Trophoblast cell (in vitro differentiated cells and primary cell): ENCODE measurements around the gene PCDHGA2.
A peak's percentile ranks its signal among the peaks of the same experiment; 100 is the strongest.
"Not testable (repeated sequence)": the region's sequence is repeated elsewhere in the genome, so short reads cannot be mapped to it uniquely, and the experiment has no call there.

ENCODE experiments used
- DNase-seq, 2 donors: peaks; one replicate each; pipeline ENCODE4 v3.0.0-alpha.2; 2016
- H2AFZ ChIP-seq: 2 replicates; pipeline ENCODE4 v1.6.1; 2013; ENCODE audit warnings: low read length, moderate library complexity, mild to moderate bottlenecking; ENCODE audit not compliant: insufficient read depth, poor library complexity
- H2AK5ac ChIP-seq: 2 replicates; pipeline ENCODE4 v1.6.1; 2013; ENCODE audit warnings: mild to moderate bottlenecking, low read length
- H2BK120ac ChIP-seq: 2 replicates; pipeline ENCODE4 v1.6.1; 2013; ENCODE audit warnings: low read length, mild to moderate bottlenecking, moderate library complexity; ENCODE audit not compliant: insufficient read depth, poor library complexity
- H2BK12ac ChIP-seq: 2 replicates; pipeline ENCODE4 v1.6.1; 2013; ENCODE audit warnings: mild to moderate bottlenecking, low read length, moderate library complexity
- H2BK5ac ChIP-seq: 2 replicates; pipeline ENCODE4 v1.6.1; 2013; ENCODE audit warnings: low read length, low read depth, moderate library complexity, mild to moderate bottlenecking; ENCODE audit not compliant: poor library complexity
- H3K14ac ChIP-seq: 2 replicates; pipeline ENCODE4 v1.6.1; 2013; ENCODE audit warnings: mild to moderate bottlenecking, low read length
- H3K18ac ChIP-seq: 2 replicates; pipeline ENCODE4 v1.6.1; 2013; ENCODE audit warnings: mild to moderate bottlenecking, low read length
- H3K23ac ChIP-seq: 2 replicates; pipeline ENCODE4 v1.6.1; 2013; ENCODE audit warnings: low read length
- H3K27ac ChIP-seq: 2 replicates; pipeline ENCODE4 v1.5.1; 2013; ENCODE audit warnings: low read depth, mild to moderate bottlenecking, inconsistent platforms, low read length, moderate library complexity
- H3K27me3 ChIP-seq: 2 replicates; pipeline ENCODE4 v1.6.1; 2013; ENCODE audit warnings: inconsistent platforms, mild to moderate bottlenecking, low read length, moderate library complexity; ENCODE audit not compliant: insufficient read depth
- H3K36me3 ChIP-seq, 2 experiments: 1 replicate in 1 of 2; 2 replicates in 1 of 2; pipeline ENCODE4 v1.6.1; 2013; ENCODE audit warnings: low read length in 2 of 2, mild to moderate bottlenecking in 2 of 2, moderate library complexity in 1 of 2; ENCODE audit not compliant: insufficient read depth in 2 of 2, control insufficient read depth in 1 of 2
- H3K4ac ChIP-seq: 2 replicates; pipeline ENCODE4 v1.6.1; 2013; ENCODE audit warnings: low read depth, mild to moderate bottlenecking, low read length, moderate library complexity
- H3K4me1 ChIP-seq, 2 experiments: 1 replicate in 1 of 2; 2 replicates in 1 of 2; pipeline ENCODE4 v1.6.1; 2013; ENCODE audit warnings: low read length in 2 of 2, mild to moderate bottlenecking in 2 of 2, moderate library complexity in 1 of 2; ENCODE audit not compliant: insufficient read depth in 2 of 2, control insufficient read depth in 1 of 2
- H3K4me2 ChIP-seq: 2 replicates; pipeline ENCODE4 v1.6.1; 2013; ENCODE audit warnings: inconsistent platforms, mild to moderate bottlenecking, low read length, moderate library complexity
- H3K4me3 ChIP-seq: 2 replicates; pipeline ENCODE4 v1.5.1; 2013; ENCODE audit warnings: mild to moderate bottlenecking, low read depth, low read length, inconsistent platforms
- H3K79me1 ChIP-seq: one replicate; pipeline ENCODE4 v1.6.1; 2013; ENCODE audit warnings: low read length
- H3K79me2 ChIP-seq: 2 replicates; pipeline ENCODE4 v1.6.1; 2013; ENCODE audit warnings: low read length, mild to moderate bottlenecking; ENCODE audit not compliant: control insufficient read depth, insufficient read depth, poor library complexity
- H3K9ac ChIP-seq: 2 replicates; pipeline ENCODE4 v1.6.1; 2013; ENCODE audit warnings: mild to moderate bottlenecking, low read length
- H3K9me3 ChIP-seq: 2 replicates; pipeline ENCODE4 v1.6.1; 2013; ENCODE audit warnings: low read depth, mild to moderate bottlenecking, control low read depth, inconsistent platforms, low read length; ENCODE audit not compliant: insufficient read depth
- H4K12ac ChIP-seq: 2 replicates; pipeline ENCODE4 v1.6.1; 2013; ENCODE audit warnings: low read depth, mild to moderate bottlenecking, low read length, moderate library complexity
- H4K8ac ChIP-seq: 2 replicates; pipeline ENCODE4 v1.6.1; 2013; ENCODE audit warnings: low read depth, mild to moderate bottlenecking, low read length, moderate library complexity
- H4K91ac ChIP-seq: one replicate; pipeline ENCODE4 v1.6.1; 2013; ENCODE audit warnings: low read depth, mild to moderate bottlenecking, low read length, moderate library complexity
- WGBS: extraction: QIAGEN DNeasy Blood & Tissue Kit; methylation state at CpG from one replicate; pipeline ENCODE4 v1.1.7; 2013; ENCODE audit warnings: missing lambda C conversion rate; ENCODE audit not compliant: insufficient read length, insufficient coverage; ENCODE audit errors: extremely low coverage; 5-methylcytosine and 5-hydroxymethylcytosine counted together

The PCDHGA2 gene

DNA sequence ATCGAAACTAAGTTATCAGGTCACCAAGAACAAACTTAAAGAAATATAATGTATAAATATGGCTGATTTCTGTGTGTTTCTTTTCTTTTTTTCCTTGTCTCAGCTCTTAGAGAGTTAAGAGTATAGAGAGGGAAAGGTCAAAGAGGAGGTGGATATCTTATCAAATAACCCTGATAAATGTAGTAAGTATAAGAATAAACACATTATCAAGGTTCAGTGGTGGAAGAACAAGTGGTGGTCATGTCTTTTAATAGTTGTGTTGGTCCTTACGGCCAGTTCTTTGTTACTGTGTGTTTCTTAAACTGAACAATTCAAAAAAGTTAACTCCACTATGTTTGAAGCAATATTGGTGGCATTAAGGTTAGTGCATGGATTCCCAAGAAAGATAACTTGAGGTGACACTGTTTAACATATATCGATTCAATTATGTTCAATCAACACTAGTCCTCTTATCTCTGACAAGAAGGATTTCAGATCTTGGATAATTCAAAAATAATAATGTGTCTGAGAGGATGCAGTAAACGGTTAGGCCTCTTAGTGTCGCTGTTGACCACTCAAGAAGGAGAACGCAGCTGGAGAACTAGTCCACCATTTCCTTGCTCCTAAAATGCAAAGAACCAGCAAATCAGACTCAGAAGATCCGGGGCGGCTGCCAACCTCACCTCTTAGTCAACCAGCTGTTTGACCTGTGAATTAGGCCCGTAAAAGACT is 4.8 kb downstream of the PCDHGA2 start, which contains the start of gene PCDHGA3:
Gene PCDHGA3 (plus strand): TSS at position 588 of the 711 bp plus-strand sequence. CDS start 205 bp downstream, outside the sequence.
- H2BK12ac ChIP-seq = no peak within 1 kb of the TSS
- H3K23ac ChIP-seq = no peak within 1 kb of the TSS
- no CpG with 5 or more reads among the region's 9 CpGs for WGBS
- H3K27me3 ChIP-seq = no peaks in the 10 kb centered on the region
- no peaks in the 10 kb centered on the region for H3K36me3 ChIP-seq
- H3K18ac ChIP-seq = no peak within 1 kb of the TSS
- no peak within 1 kb of the TSS for H2BK120ac ChIP-seq
- H3K79me1 ChIP-seq = no peaks in the 10 kb centered on the region
- H4K12ac ChIP-seq = no peak within 1 kb of the TSS
- H3K4me1 ChIP-seq = no peaks in the 10 kb centered on the region
- H3K14ac ChIP-seq = no peak within 1 kb of the TSS
- peak in 1 of 2 donors; percentile 49 for DNase-seq
- H2BK5ac ChIP-seq = no peak within 1 kb of the TSS
- no peak within 1 kb of the TSS for H3K27ac ChIP-seq
- H3K9me3 ChIP-seq = peaks cover 25% of the 10 kb centered on the region
- H2AFZ ChIP-seq = no peak within 1 kb of the TSS
- no peak within 1 kb of the TSS for H3K4me2 ChIP-seq
- no peak within 1 kb of the TSS for H3K4ac ChIP-seq
- no peak within 1 kb of the TSS for H3K4me3 ChIP-seq
- H2AK5ac ChIP-seq = no peak within 1 kb of the TSS
- no peaks in the 10 kb centered on the region for H3K79me2 ChIP-seq
- H4K8ac ChIP-seq = no peak within 1 kb of the TSS
- H4K91ac ChIP-seq = no peak within 1 kb of the TSS
- H3K9ac ChIP-seq = no peak within 1 kb of the TSS

DNA sequence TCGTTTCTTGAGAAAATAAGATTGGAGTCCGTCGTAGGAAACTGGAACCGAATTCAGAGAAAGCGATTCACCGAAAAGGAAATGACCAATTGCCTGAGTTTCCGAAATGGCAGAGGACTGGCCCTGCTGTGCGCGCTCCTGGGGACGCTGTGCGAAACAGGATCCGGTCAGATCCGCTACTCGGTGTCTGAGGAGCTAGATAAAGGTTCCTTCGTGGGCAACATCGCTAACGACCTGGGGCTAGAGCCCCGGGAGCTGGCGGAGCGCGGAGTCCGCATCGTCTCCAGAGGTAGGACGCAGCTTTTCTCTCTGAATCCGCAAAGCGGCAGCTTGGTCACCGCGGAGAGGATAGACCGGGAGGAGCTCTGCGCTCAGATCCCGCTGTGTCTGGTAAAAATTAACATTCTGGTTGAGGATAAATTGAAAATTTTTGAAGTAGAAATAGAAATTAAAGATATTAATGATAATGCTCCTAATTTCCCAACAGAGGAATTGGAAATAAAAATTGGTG is 5.4 kb downstream of the PCDHGA2 start:
- Histone ChIP-seq H3K27ac (no peak overlapping the region), H2BK12ac (no peak overlapping the region)

DNA sequence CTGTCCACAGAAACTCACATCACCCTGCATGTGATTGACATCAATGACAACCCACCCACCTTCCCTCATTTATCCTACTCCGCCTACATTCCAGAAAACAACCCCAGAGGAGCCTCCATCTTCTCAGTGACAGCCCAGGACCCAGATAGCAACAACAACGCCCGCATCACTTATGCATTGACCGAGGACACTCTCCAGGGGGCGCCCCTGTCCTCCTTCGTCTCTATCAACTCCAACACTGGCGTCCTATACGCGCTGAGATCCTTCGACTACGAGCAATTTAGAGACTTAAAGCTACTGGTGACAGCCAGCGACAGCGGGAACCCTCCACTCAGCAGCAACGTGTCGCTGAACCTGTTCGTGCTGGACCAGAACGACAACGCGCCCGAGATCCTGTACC is 6.8 kb downstream of the PCDHGA2 start:
- H3K4ac ChIP-seq = no peak overlapping the region
- no peaks in the 10 kb centered on the region for H3K4me1 ChIP-seq
- no peak overlapping the region for H3K4me2 ChIP-seq
- no peak overlapping the region for H3K14ac ChIP-seq
- H3K27me3 ChIP-seq = no peaks in the 10 kb centered on the region
- no peak overlapping the region for H3K18ac ChIP-seq
- DNase-seq = no peak
- no peak overlapping the region for H2AK5ac ChIP-seq
- H3K79me2 ChIP-seq = no peaks in the 10 kb centered on the region
- no peak overlapping the region for H2BK120ac ChIP-seq
- no peak overlapping the region for H3K23ac ChIP-seq
- no peak overlapping the region for H2BK5ac ChIP-seq
- H3K27ac ChIP-seq = no peak overlapping the region
- no peak overlapping the region for H4K91ac ChIP-seq
- peaks cover 0 to 2% of the 10 kb centered on the region in 2 experiments for H3K36me3 ChIP-seq
- H4K12ac ChIP-seq = no peak overlapping the region
- no peak overlapping the region for H2AFZ ChIP-seq
- no peaks in the 10 kb centered on the region for H3K79me1 ChIP-seq
- peaks cover 14% of the 10 kb centered on the region for H3K9me3 ChIP-seq
- H3K9ac ChIP-seq = no peak overlapping the region
- WGBS = no CpG with 5 or more reads among the region's 20 CpGs
- peak overlapping the region; percentile 44 for H3K4me3 ChIP-seq
- no peak overlapping the region for H2BK12ac ChIP-seq
- H4K8ac ChIP-seq = no peak overlapping the region

More for the DNA sequence above, 5.4 kb downstream of the PCDHGA2 start:
- no peak overlapping the region for H3K23ac ChIP-seq
- no peak overlapping the region for H2AFZ ChIP-seq
- H3K4me2 ChIP-seq = no peak overlapping the region
- H2BK120ac ChIP-seq = no peak overlapping the region
- no peak overlapping the region for H2BK5ac ChIP-seq
- no peak overlapping the region for H3K14ac ChIP-seq
- WGBS = no CpG with 5 or more reads among the region's 31 CpGs
- no peaks in the 10 kb centered on the region for H3K27me3 ChIP-seq
- no peak overlapping the region for H4K12ac ChIP-seq
- H3K9ac ChIP-seq = no peak overlapping the region
- H3K4ac ChIP-seq = no peak overlapping the region
- H4K91ac ChIP-seq = no peak overlapping the region
- no peaks in the 10 kb centered on the region for H3K79me1 ChIP-seq
- no peaks in the 10 kb centered on the region for H3K4me1 ChIP-seq
- H4K8ac ChIP-seq = no peak overlapping the region
- H3K18ac ChIP-seq = no peak overlapping the region
- no peak for DNase-seq
- H3K4me3 ChIP-seq = no peak overlapping the region
- no peak overlapping the region for H2AK5ac ChIP-seq
- no peaks in the 10 kb centered on the region for H3K79me2 ChIP-seq
- H3K36me3 ChIP-seq = no peaks in the 10 kb centered on the region
- peaks cover 21% of the 10 kb centered on the region for H3K9me3 ChIP-seq

DNA sequence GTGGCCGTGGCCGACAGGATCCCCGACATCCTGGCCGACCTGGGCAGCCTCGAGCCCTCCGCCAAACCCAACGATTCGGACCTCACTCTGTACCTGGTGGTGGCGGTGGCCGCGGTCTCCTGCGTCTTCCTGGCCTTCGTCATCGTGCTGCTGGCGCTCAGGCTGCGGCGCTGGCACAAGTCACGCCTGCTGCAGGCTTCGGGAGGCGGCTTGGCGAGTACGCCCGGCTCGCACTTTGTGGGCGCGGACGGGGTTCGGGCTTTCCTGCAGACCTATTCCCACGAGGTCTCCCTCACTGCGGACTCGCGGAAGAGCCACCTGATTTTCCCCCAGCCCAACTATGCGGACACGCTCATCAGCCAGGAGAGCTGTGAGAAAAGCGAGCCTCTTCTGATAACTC is 7.5 kb downstream of the PCDHGA2 start:
- H3K4ac ChIP-seq = not testable (repeated sequence)

More for the DNA sequence above, 7.5 kb downstream of the PCDHGA2 start:
- not testable (repeated sequence) for H2AK5ac ChIP-seq, H3K79me1 ChIP-seq, H3K79me2 ChIP-seq, H2BK120ac ChIP-seq, H2AFZ ChIP-seq, H4K91ac ChIP-seq, H3K9ac ChIP-seq, H3K23ac ChIP-seq, H2BK5ac ChIP-seq, H3K14ac ChIP-seq, H3K36me3 ChIP-seq, H4K12ac ChIP-seq, H3K4me1 ChIP-seq, H3K27me3 ChIP-seq, H3K4me3 ChIP-seq, H3K4me2 ChIP-seq, H4K8ac ChIP-seq, H3K27ac ChIP-seq, H3K18ac ChIP-seq, H2BK12ac ChIP-seq, DNase-seq
- H3K9me3 ChIP-seq = peaks cover 14% of the 10 kb centered on the region
- no CpG with 5 or more reads among the region's 35 CpGs for WGBS
